HG02642 (cell line): ENCODE data around the gene TEX14.

Source experiments
- ATAC-seq: cut with Tn5 transposase; IDR thresholded peaks from one replicate; pipeline ENCODE4 v1.9.1; 2021; ENCODE audit warnings: mild to moderate bottlenecking; ENCODE audit not compliant: unreplicated experiment, poor library complexity

TEX14 gene

GRCh38 chr17:58533616-58534188 is 158.1 kb downstream of the TEX14 start:
- no peak for ATAC-seq

- ATAC-seq: no peak
These were observed 159.3 kb downstream of the TEX14 start for GRCh38 chr17:58532555-58532951.

- peak; percentile 67 for ATAC-seq
These were observed 159.9 kb downstream of the TEX14 start for GRCh38 chr17:58531661-58532554.

- no peak for ATAC-seq
These were observed 160.7 kb downstream of the TEX14 start for GRCh38 chr17:58531122-58531521.

- ATAC-seq: no peak
These were observed 161.2 kb downstream of the TEX14 start for GRCh38 chr17:58530655-58531054.

GRCh38 chr17:58529275-58529674 is 162.6 kb downstream of the TEX14 start:
- ATAC-seq: no peak

GRCh38 chr17:58528443-58528842 is 163.4 kb downstream of the TEX14 start:
- ATAC-seq: no peak

GRCh38 chr17:58527949-58528348 is 163.9 kb downstream of the TEX14 start:
- no peak for ATAC-seq

GRCh38 chr17:58527306-58527705 is 164.5 kb downstream of the TEX14 start:
- no peak for ATAC-seq

- ATAC-seq: no peak
These were observed 166.6 kb downstream of the TEX14 start for GRCh38 chr17:58525239-58525638.

GRCh38 chr17:58521680-58522079 is 170.2 kb downstream of the TEX14 start:
- ATAC-seq: no peak

- ATAC-seq: no peak
These were observed 170.9 kb downstream of the TEX14 start for GRCh38 chr17:58520843-58521430.

GRCh38 chr17:58517928-58518609 is 173.8 kb downstream of the TEX14 start:
- peak; percentile 81 for ATAC-seq

GRCh38 chr17:58517378-58517927 is 174.4 kb downstream of the TEX14 start:
- no peak for ATAC-seq

- ATAC-seq: no peak
These were observed 175.0 kb downstream of the TEX14 start for GRCh38 chr17:58516644-58517377.

- ATAC-seq: no peak
These were observed 176.6 kb downstream of the TEX14 start for GRCh38 chr17:58515286-58515685.

- no peak for ATAC-seq
These were observed 177.1 kb downstream of the TEX14 start for GRCh38 chr17:58514770-58515157.

GRCh38 chr17:58513965-58514769 is 177.7 kb downstream of the TEX14 start, which contains the start of gene MTMR4:
MTMR4 (minus strand) TSS chr17:58514638; CDS start chr17:58514407, 231 bp downstream.
- peak; percentile 19 for ATAC-seq
